Skin of body (tissue), 2 donors: ENCODE measurements around the gene AP4E1. TPM values are rescaled to one million over a fixed set of nuclear protein-coding genes. Genes with fewer than 3 reads are reported as not detected.
"Not testable (repeated sequence)": the region's sequence is repeated elsewhere in the genome, so short reads cannot be mapped to it uniquely, and the experiment has no call there.

Source experiments
- DNase-seq: peaks from one replicate; lab custom pipeline; 2025; lab: John Stamatoyannopoulos, UW
- total RNA-seq: library from RNA; depleted of rRNA; stranded (reverse); fragments of >200 nt; gene quantifications from one replicate; pipeline ENCODE4 v1.2.3, GENCODE V29; 2014

AP4E1 gene
- total RNA-seq: 10.4 TPM

- DNase-seq: peak; percentile 94
Observed at GRCh38 chr15:50908209-50909009, at the start of gene AP4E1. Gene AP4E1 (plus strand): TSS chr15:50908683. CDS start chr15:50908779, 96 bp downstream.

DNA sequence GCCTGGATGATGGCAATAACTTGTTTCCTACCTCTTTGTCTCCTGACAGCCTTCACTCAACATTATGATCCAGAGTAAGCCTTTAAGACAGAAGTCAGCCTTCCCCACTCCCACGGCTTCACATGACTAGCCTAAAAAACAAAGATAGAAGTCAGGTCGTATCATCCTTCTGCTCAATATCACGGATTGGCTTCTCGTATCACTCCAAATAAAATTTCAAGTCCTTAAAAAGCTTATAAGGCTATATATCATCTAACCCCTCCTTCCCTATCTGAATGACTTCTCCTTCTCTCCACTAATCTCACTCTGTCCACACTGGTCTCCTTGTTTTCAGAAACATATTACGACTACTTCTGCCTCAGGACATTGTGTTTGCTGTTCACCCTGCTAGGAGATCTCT is 47.7 kb upstream of the AP4E1 start:
- no peak for DNase-seq

DNA sequence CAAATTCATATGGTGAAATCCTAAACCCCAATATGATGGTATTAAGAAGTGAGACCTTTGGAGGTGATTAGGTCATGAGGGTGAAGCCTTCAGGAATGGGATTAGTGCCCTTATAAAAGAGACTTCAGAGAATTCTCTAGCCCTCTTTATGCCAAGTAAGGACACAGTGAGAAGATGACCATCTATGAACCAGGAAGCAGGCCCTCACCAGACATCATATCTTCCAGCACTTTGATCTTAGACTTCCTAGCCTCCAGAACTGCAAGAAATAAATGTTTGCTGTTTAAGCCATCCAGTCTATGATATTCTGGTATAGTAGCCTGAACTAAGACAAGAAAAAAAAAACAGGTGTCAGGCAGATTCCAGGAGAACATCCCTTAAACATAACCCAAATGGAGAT is 45.9 kb upstream of the AP4E1 start:
- DNase-seq: no peak

DNA sequence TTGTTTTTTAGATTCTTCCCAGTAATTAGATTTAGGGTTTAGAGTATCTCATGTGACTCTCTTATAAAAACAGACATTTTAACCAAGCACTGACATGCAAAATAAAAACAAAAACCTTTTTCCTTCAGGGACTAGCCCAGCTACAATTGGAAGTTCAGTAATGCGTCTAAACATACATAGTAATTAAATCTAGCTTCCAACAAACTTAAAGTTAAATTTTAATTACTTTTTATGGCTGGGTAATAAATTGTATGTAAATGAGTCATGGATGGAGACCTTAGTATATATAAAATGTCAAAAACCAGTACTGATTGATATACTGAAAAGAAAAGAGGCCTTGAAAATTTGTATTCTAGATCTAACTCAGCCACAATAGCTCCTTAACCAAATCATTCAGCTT is 43.6 kb upstream of the AP4E1 start:
- no peak for DNase-seq

DNA sequence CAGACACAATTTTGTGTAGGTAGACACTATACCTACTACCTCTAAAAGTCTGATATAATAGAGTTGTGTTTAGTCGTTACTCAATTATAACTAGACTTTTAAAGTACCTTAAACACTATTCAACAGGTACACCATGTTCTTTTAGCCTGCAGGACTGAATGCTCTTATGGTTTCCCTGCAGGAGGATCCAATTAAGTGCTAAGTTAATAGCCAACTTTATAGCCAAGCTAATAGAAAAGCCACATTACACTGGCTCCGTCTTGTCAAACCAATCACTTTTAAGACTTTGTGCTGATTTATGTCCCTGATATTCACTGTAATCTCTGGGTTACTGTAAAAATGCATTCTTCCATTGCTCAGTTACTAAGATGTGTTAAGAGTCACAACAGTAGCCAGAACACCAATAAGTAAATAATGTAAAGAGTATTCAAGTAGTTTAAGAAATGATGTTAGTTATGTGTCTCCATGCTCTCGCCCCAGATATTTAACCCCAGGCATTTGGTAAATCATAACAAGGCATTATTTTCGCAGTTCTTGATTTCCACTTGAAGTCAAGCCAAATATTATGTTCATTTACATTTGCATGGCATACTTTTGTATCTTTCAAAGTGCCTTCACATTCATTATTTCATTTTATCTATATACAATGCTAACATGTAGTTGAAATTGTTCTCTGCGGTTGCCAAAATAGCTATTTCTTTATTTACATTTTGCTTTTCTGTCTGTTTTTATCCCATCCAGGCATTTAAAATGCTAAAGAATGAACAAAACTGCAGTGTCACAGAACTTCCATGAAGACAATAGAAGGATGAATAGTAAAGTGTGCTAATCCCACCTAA is 42.7 kb upstream of the AP4E1 start:
- no peak for DNase-seq

- DNase-seq: no peak
Observed at GRCh38 chr15:50871832-50872231, 36.7 kb upstream of the AP4E1 start.

DNA sequence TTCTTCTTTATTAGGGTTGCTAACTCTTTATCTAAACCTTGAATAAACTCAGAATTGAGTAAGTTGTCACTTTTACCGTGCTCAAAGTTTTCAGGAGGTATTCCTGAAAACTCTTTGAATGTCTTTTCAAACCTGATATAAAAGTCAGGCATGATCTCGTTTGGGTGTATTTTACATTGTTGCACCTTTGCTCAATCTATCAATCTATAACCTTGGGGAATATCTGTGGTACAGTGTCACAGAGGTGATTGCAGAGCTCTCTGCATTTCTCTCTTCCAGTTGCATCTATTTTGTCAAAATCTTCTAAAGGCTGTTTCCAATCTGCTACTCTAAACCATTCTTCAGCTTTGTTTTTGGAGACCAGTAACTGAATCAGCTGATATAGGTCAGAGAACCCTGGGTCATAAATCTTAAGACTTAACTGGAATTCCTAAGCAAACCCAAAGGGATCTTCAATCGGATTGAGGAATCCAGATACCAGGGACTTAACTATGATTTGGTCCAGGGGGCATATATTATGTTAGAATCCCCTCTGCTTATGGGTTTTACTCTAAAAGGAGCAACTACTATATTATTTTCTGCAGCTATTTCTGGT is 35.6 kb upstream of the AP4E1 start:
- DNase-seq: no peak

GRCh38 chr15:50873935-50874361 is 34.5 kb upstream of the AP4E1 start:
- DNase-seq: no peak

GRCh38 chr15:50875238-50875637 is 33.2 kb upstream of the AP4E1 start:
- not testable (repeated sequence) for DNase-seq

DNA sequence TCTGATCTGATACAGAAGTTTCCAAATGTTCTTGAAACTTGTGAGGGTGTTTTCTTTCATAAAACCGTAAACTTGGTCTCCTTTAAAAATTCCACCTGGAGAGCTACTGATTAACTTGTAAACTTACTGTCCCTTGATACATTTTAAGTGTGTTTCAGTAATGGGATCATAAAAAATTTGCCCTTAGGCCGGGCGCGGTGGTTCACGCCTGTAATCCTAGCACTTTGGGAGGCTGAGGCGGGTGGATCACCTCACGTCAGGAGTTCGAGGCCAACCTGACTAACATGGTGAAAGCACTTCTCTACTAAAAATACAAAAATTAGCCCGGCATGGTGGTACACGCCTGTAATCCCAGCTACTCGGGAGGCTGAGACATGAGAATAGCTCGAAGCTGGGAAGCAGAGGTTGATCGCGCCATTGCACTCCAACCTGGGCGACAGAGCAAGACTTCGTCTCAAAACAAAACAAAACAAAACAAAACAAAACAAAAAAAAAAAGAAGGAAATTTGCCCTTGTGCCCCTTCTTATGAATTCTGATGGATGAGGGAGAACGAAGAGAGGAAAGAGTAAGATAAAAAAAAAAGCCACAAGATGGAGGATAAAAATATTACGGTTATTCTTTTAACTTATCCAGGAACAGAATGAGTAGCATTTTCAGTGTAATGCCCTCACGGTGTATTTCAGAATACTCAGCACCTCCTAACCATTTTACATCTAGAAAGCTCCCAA is 32.1 kb upstream of the AP4E1 start:
- no peak for DNase-seq

GRCh38 chr15:50876989-50877360 is 31.5 kb upstream of the AP4E1 start:
- peak; percentile 76 for DNase-seq

- no peak for DNase-seq
Observed at GRCh38 chr15:50879016-50879617, 29.4 kb upstream of the AP4E1 start.

- DNase-seq: no peak
Observed at GRCh38 chr15:50880206-50880605, 28.3 kb upstream of the AP4E1 start.

GRCh38 chr15:50880651-50881114 is 27.8 kb upstream of the AP4E1 start:
- DNase-seq: no peak

GRCh38 chr15:50881121-50882048 is 27.1 kb upstream of the AP4E1 start:
- no peak for DNase-seq

DNA sequence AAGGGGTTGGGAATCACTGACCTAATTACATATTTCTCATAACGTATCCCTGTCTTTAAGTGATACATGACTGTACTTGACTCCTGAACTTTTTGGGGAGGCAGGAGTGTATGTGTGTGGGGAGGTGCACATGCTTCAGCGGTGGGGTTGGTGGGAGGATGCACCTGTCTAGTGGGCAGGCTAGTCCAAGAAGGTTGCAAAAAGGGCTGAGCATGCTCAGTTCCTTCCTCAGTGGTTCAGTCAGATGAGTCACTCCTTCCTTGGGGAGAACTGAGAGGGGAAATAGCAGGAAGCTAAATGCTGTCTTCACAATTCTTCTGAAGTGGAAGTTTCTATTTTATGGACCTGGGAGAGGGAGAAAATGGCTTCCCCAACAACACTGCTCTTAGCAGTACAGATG is 24.6 kb upstream of the AP4E1 start:
- DNase-seq: no peak

- DNase-seq: no peak
Observed at GRCh38 chr15:50884540-50884939, 23.9 kb upstream of the AP4E1 start.

GRCh38 chr15:50886139-50886467 is 22.4 kb upstream of the AP4E1 start:
- no peak for DNase-seq

DNA sequence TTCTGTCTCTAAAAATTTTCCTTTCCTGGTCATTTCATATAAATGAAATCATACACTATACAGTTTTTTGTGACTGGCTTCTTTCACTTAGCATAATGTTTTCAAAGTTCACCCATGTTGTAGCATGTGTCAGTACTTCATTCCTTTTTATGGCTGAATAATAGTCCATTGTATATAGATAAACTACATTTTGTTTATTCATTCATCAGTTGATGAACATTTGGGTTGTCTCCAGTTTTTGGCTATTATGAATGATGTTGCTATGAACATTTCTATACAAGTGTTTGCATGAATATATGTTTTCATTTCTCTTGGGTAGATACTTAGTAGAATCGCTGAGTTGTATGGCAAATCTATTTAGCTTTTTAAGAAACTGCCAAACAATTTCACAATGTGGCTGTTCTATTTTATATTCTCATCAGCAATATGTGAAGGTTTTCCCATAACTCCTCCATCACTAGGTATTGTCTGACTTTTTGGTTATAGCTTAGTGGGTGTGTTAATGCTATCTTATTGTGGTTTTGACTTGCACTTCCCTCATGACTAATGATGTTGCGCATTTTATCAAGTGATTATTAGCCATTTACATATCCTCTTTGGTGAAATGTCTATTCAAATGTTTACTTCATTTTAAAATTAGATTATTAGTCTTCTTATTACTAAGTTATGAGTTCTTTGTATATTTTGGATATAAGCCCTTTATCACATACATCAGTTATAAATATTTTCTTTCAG is 21.7 kb upstream of the AP4E1 start:
- DNase-seq: no peak
